Fibroblast of lung (primary cell): ENCODE measurements around the gene COQ3.

ENCODE experiments used
- EZH2 ChIP-seq: IDR thresholded peaks from 2 replicates; pipeline ENCODE4 v1.5.1; 2012; ENCODE audit warnings: low read length, control low read depth, mild to moderate bottlenecking; ENCODE audit errors: missing control alignments
- TF ChIP-seq, protein P1 (sequence below), 2 donors: IDR thresholded peaks in 1 of 2; conservative IDR thresholded peaks in 1 of 2; 1 replicate in 1 of 2; 2 replicates in 1 of 2; pipeline ENCODE4 v1.5.1; 2011 to 2012; ENCODE audit warnings: low read length in 2 of 2, control low read depth in 1 of 2, inconsistent platforms in 1 of 2, low read depth in 1 of 2, mild to moderate bottlenecking in 1 of 2

DNA sequence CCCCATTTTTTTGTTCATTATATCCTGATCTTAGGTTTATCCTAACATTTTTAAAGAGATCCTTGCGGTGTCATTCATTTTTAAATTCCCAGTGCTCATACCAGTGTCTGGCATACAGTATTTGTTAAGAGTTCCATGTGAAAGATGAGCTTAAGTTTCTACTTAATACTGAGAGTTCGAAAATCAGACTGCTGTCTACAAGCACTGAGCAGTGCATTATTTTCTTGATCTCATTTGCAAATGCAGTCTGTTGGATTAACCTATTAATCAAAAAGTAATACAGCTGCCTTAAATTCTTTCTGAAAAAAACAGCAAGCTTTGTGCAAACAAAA lies 663 bp downstream of the COQ3 start:
- TF ChIP-seq, protein P1, sequence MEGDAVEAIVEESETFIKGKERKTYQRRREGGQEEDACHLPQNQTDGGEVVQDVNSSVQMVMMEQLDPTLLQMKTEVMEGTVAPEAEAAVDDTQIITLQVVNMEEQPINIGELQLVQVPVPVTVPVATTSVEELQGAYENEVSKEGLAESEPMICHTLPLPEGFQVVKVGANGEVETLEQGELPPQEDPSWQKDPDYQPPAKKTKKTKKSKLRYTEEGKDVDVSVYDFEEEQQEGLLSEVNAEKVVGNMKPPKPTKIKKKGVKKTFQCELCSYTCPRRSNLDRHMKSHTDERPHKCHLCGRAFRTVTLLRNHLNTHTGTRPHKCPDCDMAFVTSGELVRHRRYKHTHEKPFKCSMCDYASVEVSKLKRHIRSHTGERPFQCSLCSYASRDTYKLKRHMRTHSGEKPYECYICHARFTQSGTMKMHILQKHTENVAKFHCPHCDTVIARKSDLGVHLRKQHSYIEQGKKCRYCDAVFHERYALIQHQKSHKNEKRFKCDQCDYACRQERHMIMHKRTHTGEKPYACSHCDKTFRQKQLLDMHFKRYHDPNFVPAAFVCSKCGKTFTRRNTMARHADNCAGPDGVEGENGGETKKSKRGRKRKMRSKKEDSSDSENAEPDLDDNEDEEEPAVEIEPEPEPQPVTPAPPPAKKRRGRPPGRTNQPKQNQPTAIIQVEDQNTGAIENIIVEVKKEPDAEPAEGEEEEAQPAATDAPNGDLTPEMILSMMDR (conservative IDR thresholded peaks at IDR 0.05 in 1 of 2, IDR thresholded peaks at IDR 0.05 in 1 of 2; ENCODE audit: low read depth in 1 of 2, low read length in 2 of 2) = no peak
- TF ChIP-seq EZH2 = no peak
